HFF-Myc (cell line): ENCODE measurements around the gene SPEF1.

Experiments
- DNase-seq: peaks from one replicate; pipeline ENCODE4 v3.0.0-alpha.2; 2011; ENCODE audit warnings: low read depth; ENCODE audit errors: extremely low read depth
- H3K4me3 ChIP-seq: replicated peaks from 2 replicates; pipeline ENCODE4 v1.5.1; 2011; ENCODE audit warnings: low read depth, mild to moderate bottlenecking, control low read depth, low read length
- TF ChIP-seq, protein P1 (sequence below): IDR thresholded peaks from 2 replicates; pipeline ENCODE4 v1.5.1; 2012; ENCODE audit warnings: mild to moderate bottlenecking, low read depth, low read length, control low read depth; ENCODE audit errors: missing control alignments

The SPEF1 gene

GRCh38 chr20:3751675-3752385, 29.4 kb downstream of the SPEF1 start:
- DNase-seq, result no peak
- no peak overlapping the region for H3K4me3 ChIP-seq
- TF ChIP-seq, protein P1, sequence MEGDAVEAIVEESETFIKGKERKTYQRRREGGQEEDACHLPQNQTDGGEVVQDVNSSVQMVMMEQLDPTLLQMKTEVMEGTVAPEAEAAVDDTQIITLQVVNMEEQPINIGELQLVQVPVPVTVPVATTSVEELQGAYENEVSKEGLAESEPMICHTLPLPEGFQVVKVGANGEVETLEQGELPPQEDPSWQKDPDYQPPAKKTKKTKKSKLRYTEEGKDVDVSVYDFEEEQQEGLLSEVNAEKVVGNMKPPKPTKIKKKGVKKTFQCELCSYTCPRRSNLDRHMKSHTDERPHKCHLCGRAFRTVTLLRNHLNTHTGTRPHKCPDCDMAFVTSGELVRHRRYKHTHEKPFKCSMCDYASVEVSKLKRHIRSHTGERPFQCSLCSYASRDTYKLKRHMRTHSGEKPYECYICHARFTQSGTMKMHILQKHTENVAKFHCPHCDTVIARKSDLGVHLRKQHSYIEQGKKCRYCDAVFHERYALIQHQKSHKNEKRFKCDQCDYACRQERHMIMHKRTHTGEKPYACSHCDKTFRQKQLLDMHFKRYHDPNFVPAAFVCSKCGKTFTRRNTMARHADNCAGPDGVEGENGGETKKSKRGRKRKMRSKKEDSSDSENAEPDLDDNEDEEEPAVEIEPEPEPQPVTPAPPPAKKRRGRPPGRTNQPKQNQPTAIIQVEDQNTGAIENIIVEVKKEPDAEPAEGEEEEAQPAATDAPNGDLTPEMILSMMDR, result no peak

GRCh38 chr20:3751305-3751674, 30.0 kb downstream of the SPEF1 start:
- no peak for DNase-seq
- no peak overlapping the region for H3K4me3 ChIP-seq
- TF ChIP-seq, protein P1, result no peak

- no peak for DNase-seq
- no peak overlapping the region for H3K4me3 ChIP-seq
- TF ChIP-seq, protein P1, result peak; percentile 52
Measured at GRCh38 chr20:3749689-3750531, 31.3 kb downstream of the SPEF1 start.

- H3K4me3 ChIP-seq, result no peak overlapping the region
- DNase-seq, result no peak
- TF ChIP-seq, protein P1, result no peak
Measured at GRCh38 chr20:3749087-3749688, 32.1 kb downstream of the SPEF1 start.

DNA sequence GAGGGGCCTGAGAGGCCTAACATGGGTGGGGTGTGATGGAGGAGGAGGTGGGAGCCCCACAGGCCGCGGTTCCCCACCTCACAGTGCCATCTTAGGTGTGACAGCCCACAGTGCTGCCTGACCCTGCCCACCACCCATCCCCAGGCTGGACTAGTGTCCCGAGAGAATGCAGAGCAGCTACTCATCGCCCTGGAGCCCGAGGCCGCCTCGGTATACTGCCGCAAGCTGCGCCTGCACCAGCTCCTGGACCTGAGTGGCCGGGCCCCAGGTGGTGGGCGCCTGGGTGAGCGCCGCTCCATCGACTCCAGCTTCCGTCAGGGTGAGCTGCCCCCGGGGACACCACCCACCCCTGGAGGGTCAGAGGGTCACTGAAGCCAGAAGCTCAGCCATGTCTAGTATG, 33.2 kb downstream of the SPEF1 start:
- no peak for DNase-seq

GRCh38 chr20:3747471-3747870, 33.8 kb downstream of the SPEF1 start:
- no peak for DNase-seq
- H3K4me3 ChIP-seq, result no peak overlapping the region
- TF ChIP-seq, protein P1, result no peak

More for the DNA sequence above, 33.2 kb downstream of the SPEF1 start:
- TF ChIP-seq, protein P1, result no peak
- no peak overlapping the region for H3K4me3 ChIP-seq
